ENCODE results near the gene RAD51B.
A peak's percentile ranks its signal among the peaks of the same experiment; 100 is the strongest.
"Not testable (repeated sequence)": the region's sequence is repeated elsewhere in the genome, so short reads cannot be mapped to it uniquely, and the experiment has no call there.

RAD51B gene

GRCh38 chr14:68219407-68219806 lies 399.8 kb downstream of the RAD51B start:
- DNase-seq = no peak

DNA sequence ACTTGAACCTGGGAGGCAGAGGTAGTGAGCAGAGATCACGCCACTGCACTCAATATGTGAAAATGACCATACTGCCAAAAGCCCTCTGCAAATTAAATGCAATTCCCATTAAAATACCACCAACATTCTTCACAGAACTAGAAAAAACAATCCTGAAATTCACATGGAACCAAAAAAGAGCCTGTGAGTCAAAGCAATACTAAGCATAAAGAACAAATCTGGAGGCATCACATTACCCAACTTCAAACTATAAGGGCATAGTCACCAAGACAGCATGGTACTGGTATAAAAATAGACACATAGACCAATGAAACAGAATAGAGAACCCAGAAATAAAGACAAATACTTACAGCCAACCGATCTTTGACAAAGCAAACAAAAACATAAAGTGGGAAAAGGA lies 401.5 kb downstream of the RAD51B start:
- not testable (repeated sequence) for DNase-seq

DNA sequence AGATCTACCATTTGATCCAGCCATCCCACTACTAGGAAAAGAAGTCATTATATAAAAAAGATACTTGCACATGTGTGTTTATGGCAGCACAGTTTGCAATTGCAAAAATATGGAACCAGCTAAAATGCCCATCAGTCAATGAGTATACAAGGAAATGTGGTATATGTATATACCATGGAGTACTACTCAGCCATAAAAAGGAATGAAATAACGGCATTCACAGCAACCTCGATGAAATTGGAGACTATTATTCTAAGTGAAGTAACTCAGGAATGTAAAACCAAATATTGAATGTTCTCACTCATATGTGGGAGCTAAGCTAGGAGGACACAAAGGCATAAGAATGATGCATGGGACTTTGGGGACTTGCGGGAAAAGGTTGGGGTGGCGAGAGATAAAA lies 402.6 kb downstream of the RAD51B start:
- DNase-seq = no peak

DNA sequence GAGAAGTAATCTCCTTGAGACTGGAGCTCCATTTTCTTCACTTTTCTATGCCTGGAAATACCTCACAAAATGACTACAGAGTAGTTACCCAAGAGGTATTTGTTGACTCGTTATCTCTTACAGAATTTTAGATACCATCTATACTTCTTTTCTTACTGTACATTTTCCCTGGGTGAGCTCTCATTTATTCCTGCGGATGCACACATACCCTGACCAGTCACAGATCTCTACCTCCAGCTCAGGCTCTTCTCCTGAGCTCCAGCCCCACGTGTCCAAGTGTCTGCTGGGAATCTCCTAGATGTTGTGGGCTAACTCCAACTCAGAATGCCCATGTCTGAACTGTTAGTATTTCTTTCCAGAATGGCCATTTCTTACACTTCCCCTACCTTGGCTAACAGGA lies 403.1 kb downstream of the RAD51B start:
- no peak for DNase-seq

DNA sequence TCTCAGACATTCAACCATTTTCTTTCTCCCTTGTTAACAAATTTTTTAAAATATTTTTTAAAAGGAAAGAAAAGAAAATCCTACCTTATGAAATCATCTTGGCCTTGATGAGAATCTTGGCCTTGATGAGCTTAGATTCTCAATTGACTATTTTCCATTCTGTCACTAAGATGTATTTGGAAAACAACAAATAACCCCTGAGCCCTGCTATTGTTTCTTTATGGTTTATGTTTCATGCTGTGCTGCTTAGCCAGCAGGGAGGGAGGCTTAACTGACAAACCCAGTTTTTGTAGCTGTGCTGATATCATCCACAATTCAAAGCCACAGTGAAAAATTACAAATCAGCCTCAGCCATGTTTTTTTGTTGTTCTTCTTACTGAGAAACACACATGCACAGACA lies 404.1 kb downstream of the RAD51B start:
- no peak for DNase-seq

GRCh38 chr14:68225321-68225720 lies 405.7 kb downstream of the RAD51B start:
- DNase-seq = peak; percentile 47

- no peak for DNase-seq
Observed at GRCh38 chr14:68226523-68226922, 406.9 kb downstream of the RAD51B start.

- DNase-seq = no peak
Observed at GRCh38 chr14:68228656-68229055, 409.1 kb downstream of the RAD51B start.

DNA sequence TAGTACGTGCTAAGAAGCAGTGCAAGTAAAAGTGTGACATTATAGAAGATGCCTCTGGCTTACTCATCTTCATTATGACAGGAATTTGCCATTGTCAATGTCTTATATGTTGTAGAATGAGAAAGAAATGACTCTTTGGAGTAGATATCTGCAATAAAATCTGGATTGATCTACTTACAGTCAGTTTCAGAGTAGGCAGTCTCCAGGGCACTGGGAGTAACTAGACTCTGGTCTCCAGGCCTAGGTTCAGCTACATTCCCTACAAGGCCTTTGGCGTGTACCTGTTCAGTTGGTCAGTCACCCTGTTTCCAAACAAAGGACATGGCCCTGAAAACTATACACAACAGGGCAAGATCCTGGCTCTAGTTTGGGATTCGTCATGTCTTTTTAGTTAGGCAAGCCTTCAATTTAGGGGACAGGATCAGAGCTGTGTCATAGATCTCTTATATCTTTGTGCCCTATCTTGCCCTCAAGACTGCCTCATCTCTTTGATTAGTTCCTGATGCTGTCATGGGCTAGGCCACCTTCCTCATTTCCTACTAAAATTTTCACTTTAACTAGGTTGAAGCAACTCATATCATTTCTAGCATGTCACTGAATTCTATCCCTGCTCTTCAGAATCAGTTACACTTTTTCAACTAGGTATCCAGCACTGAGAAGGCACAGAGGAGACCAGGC lies 410.0 kb downstream of the RAD51B start:
- DNase-seq = no peak

- no peak for DNase-seq
Observed at GRCh38 chr14:68230202-68230949, 410.8 kb downstream of the RAD51B start.

GRCh38 chr14:68230950-68231717 lies 411.6 kb downstream of the RAD51B start:
- no peak for DNase-seq

DNA sequence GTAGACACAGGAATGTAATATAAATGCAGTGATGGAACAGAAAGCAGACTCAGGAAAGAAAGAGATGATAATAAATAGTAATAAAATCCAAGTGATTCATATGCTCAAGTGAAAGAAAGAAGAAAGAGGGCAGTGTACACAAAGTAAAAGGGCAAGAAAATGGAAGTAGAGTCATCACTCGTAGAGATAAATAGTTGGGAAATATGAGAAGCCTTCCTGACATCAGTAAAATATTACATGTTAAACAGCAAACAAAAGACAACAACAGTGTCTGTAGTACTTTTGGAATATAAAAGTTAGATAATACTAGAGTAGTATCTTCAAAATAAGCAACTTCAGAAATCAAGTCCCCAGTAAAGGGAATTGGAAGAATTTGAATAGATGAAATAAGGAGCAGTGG lies 412.3 kb downstream of the RAD51B start:
- DNase-seq = no peak

GRCh38 chr14:68232300-68233055 lies 412.9 kb downstream of the RAD51B start:
- no peak for DNase-seq

DNA sequence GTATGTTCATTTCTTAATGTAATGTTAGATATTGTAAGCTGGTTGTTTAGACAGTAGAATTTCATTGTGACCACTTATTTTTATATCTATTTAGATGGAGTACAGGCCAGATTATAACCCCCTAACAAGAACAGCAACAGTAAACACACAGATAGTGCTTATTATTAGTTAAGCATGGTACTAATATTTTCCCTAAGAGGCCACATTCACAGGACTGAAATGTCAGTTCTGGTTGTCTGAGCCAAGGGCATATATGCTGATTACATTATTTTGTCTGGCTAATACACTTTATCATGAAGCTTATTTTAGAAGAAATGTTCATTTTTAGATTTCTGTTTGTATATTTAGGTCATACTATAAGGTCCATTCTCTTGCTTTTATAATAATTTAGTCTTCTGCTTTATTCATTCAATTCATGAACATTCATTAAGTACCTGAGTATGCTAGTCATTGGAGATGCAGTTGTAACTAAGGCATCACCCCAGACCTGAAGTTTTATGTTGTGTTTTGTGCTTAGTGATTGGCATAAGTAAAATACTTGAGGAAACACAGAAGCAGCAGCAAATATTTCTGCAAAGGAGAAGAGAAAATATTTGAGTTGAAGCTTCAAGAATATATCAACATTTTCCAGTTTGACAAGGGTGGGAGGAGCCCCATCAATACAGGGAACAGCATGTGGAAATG lies 413.7 kb downstream of the RAD51B start:
- no peak for DNase-seq

GRCh38 chr14:68234101-68234905 lies 414.7 kb downstream of the RAD51B start:
- DNase-seq = no peak

DNA sequence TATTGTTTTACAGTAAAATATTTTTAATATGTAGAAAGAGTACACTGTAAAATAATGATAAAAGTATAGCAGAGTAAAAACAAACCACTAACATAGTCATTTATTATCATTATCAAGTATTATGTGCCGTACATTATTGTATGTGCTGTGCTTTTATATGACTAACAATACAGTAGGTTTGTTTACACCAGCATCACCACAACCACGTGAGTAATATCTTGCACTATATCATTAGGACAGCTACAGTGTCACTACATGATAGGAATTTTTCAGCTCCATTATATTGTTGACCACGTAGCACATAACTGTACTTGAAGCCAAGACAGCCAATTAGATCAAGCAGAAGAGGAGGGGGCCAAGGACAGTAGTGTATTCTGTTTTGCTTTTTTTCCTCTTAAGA lies 415.4 kb downstream of the RAD51B start:
- no peak for DNase-seq

- DNase-seq = no peak
Observed at GRCh38 chr14:68236582-68237458, 417.2 kb downstream of the RAD51B start.

GRCh38 chr14:68238551-68238950 lies 419.0 kb downstream of the RAD51B start:
- DNase-seq = no peak

- DNase-seq = no peak
Observed at GRCh38 chr14:68238976-68239375, 419.4 kb downstream of the RAD51B start.

DNA sequence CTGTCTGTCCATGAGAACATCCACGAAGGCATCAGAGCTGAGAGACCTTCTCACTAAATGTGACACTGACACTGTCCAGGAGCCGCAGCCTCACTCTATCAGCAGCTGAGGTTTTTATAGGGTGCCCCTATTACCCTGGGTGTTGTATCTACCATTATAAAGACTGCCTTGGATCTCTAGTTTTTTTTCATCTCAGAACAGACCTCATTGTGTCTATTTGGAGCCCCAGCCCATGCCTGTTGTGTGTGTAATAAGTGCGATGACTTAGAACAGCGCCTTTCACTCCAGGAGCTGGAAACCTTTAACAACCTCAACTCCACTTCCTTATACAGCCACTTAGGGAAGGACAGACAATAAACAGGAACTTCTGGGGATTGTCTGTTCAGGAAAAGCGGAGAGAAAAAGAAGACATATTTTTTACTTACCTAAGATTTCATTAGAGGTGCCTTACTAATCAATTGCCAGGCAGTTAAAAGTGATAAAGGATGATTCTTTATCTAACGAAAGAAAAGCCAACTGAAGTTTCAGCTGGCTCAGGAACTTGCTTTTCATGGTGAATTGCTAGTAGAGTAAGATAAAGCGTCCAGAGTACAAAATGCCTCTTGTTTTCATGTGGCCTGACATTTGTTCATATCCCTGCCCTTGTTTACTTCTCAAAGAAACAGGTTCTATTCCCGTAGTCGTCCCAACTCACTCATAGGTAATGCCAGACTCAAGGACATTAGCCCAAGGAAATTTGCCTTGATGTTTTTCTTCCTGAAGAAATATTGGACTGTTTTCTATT lies 420.6 kb downstream of the RAD51B start:
- DNase-seq = no peak

All from MV-4-11 (cell line).